ENCODE data around the gene NBEA.
"Not testable (repeated sequence)": the region's sequence is repeated elsewhere in the genome, so short reads cannot be mapped to it uniquely, and the experiment has no call there.

Gene NBEA

DNA sequence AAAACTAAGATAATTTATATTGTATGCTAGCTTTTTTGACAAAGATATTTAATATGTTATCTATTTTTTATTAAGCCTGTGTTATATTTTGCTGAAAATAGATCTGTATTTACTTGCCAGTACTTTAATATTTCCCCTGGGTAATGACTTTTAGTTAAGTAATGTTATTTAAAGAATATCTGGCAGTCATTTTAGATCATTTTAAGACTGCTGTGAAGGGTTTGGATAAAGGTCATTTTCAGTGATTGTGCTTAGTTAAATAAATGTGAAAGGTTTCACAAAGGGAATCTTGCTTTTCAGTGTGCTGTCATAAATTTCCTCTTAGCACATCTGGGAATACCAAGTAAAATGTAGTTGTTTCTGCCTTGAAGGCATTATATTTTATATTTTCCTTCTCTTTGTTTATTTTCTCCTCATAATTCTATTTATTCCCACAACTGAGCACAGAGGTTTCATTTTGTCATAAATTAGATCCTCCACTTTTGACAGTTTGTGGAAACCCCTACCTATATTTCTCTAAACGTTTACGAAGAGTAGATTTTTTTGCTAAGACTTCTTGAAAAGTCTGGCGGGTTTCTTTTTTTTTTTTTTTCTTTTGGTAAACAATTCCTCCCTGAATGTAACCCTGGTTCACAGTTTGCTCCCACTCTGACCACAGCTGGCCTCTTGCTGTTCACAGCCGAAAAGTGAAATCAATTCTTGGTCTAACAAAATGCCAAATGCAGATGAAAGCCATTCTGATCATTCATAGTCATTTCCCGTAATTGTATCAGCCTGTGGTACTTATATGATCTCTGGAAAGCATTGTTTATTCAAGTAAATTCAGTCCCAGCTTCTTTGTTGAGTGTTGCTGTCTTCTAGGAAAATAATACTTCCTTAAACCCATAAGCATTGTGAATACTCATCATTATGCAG, 446.6 kb downstream of the NBEA start:
- DNase-seq (ENCODE audit: low spot score), result no peak

DNA sequence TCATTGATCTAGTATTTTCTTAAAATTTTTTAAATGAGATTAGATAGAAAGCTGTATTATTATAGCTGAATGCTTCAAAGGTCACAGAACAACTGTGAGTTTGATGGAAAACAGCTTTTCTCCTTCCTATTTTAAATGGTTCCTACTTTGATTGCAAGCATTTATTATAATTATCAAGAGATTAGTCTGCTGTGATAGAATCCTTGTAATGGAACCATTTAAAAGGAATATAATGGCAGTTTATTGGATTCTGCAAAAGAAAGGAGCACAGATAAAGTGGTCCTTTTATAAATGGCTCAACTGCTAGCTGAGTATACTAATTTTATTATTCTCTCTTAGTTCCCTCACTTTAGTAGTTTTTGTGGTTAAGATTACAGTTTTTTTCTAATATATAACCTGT, 447.5 kb downstream of the NBEA start:
- no peak for DNase-seq (ENCODE audit: low spot score)

DNA sequence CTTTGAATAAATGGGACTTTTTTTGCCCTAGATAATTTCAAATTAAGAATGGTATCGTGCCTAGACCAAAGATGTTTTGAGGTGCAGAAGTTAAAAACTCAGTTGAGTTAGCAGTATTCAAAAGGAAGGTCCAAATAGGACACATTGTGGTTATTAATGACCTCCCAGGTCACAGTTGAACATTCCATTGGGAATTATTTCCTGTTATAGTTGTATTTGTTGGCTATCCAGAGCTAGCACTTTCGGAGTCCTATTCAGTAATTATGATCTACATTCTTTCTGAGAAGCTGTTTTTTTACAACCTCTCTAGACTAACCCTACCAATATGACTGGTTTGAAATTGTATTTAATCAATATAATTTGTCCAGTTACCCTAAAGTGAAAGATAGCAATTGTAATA, 450.7 kb downstream of the NBEA start:
- no peak for DNase-seq (ENCODE audit: low spot score)

DNA sequence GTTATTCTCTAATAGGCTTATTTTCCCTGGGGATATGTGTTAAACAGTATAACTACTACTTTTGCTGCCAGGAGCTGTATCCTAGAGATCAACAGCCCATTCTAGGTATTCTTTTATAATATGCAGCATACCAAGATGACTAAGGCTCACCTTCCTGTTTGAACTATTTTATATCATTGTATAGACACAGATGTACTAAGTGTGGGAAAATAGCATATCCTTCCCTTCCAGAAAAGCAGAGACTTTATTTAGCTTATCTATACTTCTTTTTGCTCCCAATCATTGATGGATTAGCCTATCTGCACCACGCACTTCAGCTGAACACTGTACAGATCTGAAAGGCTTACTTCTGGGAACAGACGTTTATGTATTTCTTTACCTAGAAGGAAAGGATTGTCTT, 451.8 kb downstream of the NBEA start:
- DNase-seq (ENCODE audit: low spot score), result no peak

DNA sequence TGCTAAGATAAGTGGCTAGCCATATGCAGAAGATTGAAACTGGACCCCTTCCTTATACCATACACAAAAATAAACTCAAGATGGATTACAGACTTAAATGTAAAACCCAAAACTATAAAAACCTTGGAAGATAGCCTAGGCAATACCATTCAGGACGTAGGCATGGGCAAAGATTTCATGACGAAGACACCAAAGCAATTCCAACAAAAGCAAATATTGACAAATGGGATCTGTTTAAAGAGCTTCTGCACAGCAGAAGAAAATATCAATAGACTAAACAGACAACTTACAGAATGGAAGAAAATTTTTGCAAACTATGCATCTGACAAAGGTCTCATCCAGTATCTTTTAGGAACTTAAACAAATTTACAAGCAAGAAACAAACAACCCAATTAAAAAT, 466.2 kb downstream of the NBEA start:
- not testable (repeated sequence) for DNase-seq (ENCODE audit: low spot score)

DNA sequence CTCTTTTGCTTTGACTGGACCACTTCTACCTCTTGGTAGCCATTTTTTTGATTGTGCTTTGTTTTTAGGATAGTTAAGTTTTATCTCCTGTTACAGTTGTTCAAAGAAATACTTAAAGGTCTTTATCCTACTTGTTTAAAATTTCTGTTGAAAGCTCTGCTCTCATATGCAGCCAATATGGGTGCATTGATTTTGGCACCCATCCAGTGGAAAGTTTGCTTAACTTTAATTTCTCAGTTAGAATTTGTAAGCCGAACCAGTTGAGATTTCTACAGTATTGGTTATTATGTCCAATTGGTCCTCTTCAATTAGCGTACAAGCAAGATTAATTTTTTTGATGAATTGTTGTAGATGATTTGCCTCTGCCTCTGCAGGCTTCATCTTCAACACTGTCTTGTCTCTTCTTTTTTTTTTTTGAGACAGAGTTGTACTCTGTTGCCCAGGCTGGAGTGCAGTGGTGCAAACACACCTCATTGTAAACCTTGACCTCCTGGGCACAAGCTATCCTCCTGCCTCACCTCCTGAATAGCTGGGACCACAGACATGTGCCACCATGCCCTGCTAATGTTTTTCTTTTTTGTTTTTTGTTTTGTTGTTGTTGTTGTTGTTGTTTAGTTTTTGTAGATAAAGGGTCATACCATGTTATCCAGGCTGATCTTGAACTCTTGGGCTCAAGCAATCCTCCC, 469.1 kb downstream of the NBEA start:
- no peak for DNase-seq (ENCODE audit: low spot score)

DNA sequence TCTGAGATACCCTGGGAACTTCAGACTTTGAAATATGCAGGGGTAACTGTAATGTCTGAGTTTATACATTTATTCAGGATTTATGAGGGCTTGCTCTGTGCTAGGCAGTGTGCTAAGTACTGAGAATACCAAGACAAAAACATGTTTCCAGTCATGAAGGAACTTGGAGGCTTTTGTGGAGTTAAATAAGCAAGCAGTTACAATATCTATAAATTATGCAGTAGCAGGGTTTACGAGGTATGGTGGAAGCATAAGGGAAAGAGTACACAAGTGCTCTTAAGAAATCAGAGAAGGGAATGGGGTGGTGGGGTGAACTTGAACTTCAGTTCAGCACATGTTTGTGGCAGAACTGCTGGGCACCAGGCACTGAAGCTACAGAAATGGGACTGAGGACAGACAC, 506.4 kb downstream of the NBEA start:
- no peak for DNase-seq (ENCODE audit: low spot score)

DNA sequence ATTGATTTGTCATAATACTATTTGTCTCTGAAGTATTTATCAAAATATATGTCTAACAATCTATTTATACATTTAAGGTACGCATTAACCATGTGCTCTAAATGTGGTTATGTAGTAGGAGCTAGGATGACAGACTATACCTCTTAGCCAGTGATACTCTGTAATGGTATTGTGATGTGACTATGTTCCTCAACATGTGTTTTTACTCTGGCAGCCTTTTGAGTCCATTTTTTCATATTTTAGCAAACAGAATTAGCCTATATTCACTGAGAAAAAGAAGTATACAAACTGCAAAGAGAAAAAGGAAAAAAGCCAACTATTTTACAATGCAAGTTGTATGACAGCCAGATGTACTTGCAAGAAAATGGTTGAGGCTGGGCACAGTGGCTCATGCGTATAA, 507.8 kb downstream of the NBEA start:
- no peak for DNase-seq (ENCODE audit: low spot score)

DNA sequence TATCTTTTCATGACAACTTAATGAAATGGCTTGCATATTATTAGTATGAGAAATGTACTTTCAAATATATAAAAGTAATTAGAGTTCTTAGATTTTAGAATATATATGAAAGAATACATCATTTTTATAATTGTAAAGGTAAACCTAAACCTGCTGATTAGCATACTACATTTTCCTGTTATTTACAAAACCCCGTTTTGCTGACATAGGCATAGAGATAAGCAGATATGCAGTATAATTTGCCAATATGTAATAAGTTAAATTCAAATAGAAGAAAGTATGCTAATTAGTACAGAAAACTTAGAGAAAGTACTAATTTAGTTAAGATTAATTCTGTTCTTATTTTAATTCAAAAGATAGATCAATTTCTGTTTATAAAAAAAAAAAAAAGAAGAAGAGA, 513.0 kb downstream of the NBEA start:
- DNase-seq (ENCODE audit: low spot score), result no peak

DNA sequence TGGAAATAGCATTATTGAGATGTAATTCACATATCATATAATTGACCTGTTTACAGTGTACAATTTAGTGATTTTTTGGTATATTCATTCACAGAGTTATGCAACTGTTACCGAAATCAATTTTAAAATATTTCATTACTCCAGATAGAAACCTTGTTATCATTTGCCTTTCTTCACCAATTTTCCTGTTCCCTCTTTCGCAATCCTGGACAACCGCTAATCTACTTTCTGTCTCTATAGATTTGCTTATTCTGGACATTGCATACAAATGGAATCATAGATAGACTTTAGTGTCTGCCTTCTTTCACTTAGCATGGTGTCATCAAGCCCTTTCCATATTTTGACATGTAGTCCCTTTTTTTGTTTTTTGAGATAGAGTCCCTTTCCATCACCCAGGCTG, 515.2 kb downstream of the NBEA start:
- DNase-seq (ENCODE audit: low spot score), result no peak

DNA sequence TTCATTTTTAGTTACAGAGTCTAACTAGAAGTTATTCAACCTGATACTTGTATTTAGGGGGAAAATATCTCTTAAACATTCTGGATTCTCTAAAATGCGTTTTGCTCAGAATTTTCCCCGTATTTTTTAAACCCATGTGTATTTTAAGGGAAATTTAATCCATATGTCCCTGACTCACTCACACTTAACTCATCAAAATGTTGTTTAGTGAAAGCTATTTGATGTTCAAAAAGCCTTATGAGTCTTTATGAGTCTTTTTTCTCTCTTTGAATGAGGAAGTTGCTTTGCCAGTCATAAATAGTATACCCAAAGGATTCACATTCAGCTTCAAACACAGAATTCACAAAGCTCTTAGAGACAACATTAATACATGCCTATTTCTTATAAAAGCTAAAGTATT, 518.0 kb downstream of the NBEA start:
- DNase-seq (ENCODE audit: low spot score), result no peak

DNA sequence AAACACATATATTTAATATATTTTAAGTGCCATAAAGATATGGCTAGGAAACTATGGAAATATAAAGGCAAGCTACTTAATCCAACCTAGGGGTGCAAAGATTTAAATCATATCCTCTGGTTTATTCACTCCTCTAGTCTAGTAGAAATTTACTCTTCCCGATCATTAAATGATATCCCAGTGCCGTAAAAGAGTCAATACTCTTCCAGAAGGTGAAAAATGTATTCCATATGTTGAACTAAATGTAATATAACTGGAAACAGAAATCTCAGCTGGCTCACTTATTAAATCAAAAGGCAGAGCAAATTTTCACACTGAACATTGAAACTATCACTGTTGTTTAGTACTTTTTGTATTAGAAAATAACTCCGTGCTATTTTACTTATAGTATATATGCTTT, 523.3 kb downstream of the NBEA start:
- DNase-seq (ENCODE audit: low spot score), result no peak

DNA sequence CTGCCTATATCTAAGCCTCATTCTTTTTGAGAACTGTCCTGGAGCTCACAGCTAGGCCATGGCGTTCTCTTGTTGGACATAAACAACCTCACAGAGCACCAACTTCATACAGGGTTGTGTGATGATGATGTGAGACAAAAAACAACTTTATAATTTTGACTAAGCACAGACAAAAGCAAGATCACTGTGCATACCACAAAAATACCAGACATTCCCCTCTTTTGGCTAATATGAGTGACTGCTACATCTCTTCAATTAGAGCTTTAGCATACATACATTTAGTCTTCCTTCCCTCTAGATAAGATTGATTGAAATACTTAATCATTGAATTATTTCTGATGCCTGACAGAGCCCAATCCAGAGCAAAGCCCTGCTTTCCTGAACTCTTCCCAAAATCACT, 526.1 kb downstream of the NBEA start:
- DNase-seq (ENCODE audit: low spot score), result no peak

DNA sequence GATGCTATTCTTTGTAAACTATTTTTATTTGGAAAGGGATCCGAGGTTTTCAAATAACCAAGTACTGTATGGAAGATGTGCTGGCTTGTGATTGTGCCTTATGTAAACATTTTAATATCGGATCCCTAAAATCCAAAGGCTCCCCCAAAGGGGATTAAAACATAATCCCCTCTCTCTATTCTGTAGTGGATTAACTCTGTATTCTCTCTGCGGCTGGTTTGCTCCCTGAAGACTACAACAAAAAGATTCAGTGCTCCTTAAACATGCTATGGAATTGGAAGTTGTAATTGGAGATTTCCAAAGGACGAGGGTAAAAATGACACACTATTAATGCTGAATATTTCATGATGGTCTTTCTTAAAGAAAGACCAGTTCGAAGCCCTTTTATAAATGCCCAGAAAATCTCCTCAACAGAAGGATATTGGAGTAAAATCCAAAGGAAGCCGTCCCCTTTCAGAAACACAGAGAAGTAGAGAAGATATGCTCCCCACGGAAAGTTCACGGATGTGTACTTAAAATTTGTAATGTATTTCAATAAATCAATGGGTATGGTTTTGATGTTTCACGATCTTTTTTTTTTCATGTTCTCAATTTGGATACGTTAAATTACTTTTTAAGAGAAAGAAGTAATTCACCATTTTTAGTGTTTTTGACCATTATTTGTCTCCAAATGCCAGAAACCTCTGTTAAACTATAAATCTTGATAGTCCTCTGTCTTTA, 527.9 kb downstream of the NBEA start:
- no peak for DNase-seq (ENCODE audit: low spot score)

DNA sequence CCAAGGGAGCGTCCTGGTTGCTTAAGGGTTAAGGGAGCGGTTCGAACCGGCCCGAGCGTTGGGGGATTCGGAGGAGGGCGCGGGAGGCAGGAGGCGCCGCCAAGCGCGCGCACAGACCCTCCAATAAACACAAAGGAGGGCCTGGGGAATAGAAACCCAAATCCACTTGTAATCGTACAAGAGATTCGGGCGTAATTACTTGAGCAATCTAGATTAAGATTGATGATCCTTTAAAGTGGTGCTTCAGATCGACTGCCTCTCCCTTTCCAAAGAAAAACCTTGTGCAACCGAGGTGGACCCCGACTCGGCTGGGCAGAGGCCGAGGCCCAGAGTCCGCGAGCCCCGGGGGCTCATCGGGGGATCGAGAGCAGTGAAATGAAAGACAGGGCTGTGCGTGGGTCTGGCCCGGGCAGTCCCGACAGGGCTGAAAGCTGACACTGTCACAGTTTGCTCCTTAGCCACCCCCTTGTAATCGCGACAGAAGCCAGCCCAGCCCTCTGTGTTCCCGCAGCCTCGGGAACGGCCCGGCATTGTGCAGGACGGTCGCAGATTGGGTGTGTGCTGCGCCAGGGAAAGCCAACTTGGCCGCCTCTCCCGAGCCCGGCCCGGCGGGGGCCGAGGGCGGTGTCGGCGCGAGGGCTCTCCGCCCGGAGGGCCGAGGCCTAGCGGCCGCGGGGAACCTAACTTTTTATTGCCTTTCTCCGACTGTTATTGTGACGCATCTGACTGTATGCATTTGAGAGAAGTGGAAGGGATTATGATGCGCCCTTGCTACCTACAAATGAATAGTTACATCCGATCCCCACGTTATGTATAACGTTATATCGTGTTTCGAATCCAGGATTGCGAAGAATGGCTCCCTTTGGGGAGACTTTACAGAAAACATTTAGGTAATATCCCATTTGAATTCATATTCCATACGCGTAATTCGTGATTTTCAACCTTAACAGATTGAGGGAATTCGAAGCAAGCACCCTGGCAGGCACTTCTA, 528.9 kb downstream of the NBEA start:
- no peak for DNase-seq (ENCODE audit: low spot score)

DNA sequence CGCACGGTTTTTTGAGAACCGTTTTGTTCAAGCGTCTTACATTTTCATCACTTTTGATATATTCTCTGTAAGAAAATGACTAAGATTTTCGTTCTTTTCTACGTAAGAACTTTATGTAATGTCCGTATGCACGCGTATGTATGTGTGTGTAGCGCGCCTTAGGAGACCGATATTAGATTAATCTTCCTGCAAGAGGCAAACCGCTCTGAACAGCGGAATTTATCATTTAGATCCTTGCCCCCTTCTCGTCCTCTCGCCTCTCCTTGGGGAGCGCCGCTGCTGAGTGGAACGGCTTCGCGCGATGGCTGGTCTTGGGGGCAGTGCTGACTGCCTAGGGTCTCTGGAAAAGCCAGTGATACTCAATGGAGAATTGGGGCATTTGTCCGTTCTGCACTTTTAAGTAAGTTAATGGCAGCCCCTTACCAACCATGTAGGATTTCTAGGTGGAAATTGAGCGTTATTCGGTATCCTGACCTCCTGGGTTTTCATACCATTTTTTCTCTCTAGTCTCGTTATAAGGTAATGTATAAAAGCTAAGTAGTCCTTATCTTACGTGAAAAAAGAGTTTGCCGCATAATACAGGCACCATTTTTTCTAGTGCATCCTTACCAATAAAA, 529.7 kb downstream of the NBEA start:
- no peak for DNase-seq (ENCODE audit: low spot score)

DNA sequence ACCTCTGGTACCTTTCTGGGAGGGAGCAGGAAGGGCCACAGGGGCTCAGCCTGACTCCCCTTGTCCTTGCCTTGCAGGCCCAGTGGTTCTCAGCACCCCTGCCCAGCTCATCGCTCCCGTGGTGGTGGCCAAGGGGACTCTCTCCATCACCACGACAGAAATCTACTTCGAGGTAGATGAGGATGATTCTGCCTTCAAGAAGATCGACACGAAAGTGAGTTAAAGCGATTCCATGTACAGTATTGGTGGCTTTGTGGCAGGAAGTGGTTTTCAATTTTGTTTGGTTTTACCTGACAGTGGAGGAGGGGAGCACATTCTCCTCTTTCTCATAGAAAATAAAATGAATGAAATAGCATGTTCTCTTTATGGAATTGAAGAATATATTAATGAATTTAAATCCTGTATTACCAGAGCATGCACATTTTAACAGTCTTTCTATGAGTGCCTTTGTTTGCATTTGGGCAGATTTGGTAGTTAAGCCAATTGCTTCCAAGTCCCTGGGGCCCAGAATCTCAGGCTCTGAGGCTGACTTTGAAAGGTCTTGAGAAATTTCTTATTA, 530.3 kb downstream of the NBEA start:
- DNase-seq (ENCODE audit: low spot score), result no peak

DNA sequence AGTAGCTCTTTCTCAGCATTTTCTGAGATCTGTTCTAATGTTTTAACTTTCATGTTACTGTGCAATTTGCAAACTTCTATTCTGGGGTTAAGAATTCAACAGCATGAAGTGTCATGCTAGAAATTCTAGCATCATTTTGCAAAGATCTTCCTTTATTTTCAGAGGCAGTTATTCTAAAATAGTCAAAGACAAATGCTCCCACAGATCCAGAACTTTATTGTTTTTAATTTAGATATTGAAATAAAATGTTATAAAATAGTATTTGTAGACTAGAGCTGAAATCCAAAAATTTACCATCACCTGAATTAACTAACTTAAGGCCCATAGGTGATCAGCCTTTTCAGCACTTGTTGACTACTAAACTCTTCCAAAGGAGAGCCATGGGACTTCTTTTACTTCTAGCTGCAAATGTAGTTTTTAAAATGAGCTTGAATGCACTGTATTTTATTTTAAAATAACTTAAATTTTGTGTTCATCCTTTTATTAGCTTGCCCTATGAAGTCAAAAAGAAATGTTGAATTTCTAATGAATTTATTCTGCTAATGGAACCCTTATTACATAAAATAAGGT, 531.2 kb downstream of the NBEA start:
- DNase-seq (ENCODE audit: low spot score), result no peak

DNA sequence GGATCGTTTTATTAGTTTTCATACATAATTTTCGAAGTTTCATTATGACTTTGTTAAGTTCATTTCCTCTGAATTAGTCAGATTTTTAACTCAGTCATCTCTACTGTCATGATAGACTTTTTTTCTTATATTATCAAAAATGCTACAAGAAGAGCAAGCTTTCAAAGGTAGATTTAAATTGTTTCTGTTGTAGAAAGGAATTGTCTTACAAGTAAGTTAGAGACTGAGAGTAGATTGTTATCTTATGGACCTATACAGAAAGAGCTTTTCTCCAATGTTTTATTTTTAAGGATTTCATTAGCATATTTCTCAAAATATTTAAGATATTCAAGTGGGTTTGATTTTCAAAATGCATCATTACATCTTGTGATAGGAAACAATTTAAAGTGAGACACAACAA, 531.7 kb downstream of the NBEA start:
- no peak for DNase-seq (ENCODE audit: low spot score)

DNA sequence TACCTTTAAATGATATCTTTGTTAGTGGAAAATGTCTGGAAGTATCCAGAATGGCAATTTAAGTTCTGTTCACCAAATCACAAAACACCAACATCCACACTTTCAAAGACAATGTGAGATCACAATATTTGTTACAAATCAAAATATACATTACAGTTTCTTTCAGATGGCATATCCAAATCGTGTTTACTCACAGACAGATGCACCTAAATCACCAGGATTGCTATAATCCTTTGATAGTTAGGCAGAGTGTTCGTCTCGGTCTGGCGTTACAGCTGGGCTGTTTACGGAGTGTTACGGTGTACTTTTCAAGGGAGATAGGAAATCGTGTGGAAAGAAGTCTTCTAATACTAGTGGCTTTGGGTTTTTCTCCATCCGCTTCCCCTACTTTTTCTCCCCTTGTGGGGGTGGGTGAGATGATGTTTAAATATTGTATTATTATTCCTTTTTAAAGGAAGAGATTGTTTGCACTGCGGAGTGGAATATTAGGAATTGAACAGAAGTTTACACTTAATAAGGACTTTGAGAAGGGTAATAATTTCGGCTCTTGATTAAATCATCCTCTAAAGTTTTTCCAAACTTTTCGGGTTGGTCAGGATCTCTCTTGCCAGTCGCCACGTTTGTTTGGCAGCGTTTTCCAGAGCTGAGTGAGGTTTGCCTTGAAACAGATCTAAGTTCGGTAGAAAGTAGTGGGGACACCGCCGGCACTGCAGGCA, 532.6 kb downstream of the NBEA start:
- DNase-seq (ENCODE audit: low spot score), result no peak
